Epithelial cell of alveolus of lung (primary cell): ENCODE measurements around the gene ZFR2. TPM values are rescaled to one million over a fixed set of nuclear protein-coding genes. Genes with fewer than 3 reads are reported as not detected.

Experiments
- total RNA-seq: library from RNA; depleted of rRNA; stranded (reverse); fragments of >200 nt; gene quantifications from 2 replicates; pipeline ENCODE4 v1.2.1, GENCODE V29; 2015

Gene ZFR2
- not detected in 2 replicates for total RNA-seq

DNA sequence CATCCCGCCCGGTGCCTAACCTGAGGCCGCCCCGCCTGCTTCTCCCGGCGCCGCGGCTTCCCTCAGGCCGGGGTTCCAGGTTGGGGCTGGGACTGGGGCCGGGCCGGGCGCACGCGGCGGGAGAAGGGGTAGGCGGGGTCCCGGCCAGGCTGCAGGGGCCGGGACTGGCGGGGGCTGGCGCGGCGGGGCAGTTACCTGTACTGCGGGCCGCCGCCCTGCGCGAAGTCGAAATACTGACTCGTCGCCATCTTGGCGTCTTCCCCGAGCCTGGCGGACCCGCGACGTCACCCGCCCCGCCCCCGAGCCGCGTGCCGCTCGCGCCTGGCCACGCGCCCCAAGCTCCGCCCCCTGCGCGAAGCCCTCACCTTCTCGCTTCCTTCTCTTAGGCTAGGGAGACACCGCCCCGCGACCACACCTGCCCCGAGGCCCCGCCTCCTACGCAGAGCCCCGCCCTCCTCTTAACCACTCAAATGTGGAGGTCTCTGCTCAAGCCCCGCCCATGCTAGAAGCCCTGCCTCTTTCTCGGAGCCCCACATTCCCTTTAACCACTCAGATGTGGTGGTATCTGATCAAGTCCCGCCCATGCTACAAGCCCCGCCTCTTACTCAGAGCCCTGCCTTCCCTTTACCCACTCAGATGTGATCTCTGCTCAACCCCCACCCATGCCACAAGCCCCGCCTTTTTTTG lies at the start of gene ZFR2:
TSS of gene ZFR2 (minus strand) at position 269 of the 687 bp plus-strand sequence. CDS start at position 248, 21 bp downstream.

DNA sequence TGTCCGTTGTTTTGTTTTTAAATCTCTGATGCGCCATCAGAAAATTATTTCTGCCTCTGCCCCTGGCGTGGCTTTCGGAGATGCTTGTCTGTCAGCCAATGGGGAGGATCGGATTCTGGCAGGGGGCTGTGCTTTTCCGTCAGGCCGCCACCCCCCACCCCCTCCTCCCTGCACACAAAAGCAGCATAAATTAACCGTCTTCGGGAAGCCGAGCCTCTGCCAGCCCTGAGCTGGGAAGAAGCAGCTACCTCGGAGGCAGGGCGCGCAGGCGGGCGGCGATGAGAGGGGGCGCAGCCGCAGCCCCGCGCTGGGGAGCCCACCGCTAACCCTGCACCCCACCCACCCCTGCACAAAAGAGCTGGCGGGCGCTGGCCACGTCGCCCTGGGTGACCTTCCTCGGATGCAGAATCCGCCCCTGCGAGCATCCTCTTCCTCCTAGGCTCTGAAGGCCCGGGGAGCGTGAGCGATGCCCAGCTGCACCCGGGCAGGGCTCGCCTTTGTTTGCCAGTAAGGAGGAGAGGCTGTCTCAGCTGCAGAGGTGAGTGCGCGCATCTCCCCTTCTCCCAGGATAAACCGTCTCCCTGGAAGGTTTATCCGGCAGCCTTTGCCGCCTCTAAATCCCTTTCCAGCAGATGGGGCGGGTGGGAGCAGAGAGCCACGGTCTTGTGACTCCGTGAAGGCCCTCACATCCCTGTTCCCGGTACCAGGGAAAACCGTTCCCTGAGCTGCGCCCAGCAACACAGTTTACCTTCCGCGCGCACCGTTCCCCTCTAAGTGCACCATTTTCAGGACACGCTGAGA lies 11.8 kb upstream of the ZFR2 start, which contains the start of gene ATCAY:
TSS of gene ATCAY (plus strand) at position 215 of the 801 bp plus-strand sequence. CDS start 5,083 bp downstream, outside the sequence.

GRCh38 chr19:3785938-3786824 lies 82.7 kb downstream of the ZFR2 start, which contains the start of gene MATK:
MATK (minus strand) TSS chr19:3786381; CDS start chr19:3785135, 1,246 bp downstream.

DNA sequence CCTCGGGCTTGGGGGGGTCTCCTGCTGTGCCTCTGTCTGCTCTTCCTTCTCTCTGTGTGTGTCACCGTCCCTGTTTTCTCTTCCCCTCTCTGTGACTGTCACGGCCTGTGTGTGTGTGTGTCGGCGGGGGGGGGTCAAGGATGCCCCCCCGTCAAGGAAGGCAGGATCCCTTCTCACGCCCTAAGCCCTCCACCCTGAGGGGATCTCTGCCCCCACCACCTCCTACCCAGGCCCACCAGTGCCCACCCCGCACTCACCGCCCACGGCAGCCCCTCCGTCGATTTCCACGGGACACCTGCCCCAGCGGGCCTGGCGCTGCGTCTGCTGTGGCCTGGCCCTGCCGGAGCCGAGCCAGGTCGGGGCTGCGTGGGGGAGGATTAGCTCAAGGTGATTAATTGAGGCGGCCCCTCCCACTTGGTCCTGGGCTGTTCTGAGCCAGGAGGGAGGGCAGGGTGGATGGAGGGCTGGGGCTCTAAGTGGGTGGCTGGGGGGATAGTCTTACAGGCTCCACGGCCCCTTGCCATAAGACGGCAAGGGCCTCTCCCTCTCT lies 96.9 kb downstream of the ZFR2 start, which contains the start of gene RAX2:
TSS of gene RAX2 (minus strand) at position 323 of the 550 bp plus-strand sequence. CDS start 486 bp downstream, outside the sequence.

GRCh38 chr19:3762501-3763459 lies 106.1 kb downstream of the ZFR2 start, which contains the start of gene MRPL54:
MRPL54 (plus strand) TSS chr19:3762682; CDS start chr19:3762701, 19 bp downstream.

DNA sequence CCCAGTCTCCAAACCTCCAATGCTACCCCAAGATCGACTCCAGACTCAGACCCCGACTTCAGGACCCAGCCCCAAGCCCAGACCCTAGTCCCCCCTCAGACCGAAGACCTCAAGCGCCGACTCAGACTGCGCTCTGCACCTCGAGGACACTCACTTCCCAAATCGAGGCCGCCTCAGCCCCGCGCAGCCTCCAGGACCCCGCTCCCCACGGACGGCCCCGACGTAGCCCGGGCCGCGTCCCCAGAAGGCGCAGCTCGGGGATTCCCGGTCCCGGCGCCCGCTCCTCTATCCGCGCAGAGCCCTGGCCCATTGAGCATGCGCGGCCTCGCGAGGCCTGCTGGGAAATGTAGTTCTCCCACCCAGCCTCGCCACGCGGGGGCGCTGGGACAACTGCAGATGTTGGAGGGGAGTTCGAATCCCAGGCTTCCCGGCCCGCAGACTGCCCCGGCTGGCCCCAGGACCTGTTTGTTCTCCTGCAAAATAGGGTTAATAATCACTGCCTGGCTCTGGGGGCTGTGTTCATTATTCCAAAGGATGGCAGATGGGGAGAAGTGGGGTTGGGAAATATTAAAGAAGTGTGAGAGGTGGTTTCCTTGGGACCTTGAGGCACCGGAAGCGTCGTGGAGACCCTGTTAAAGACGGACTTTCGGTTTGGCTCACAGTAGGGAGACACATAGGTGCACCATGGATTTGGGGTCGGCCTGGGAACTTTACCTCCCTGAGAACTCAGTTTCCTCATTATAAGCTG lies 107.3 kb downstream of the ZFR2 start, which contains the start of gene APBA3:
TSS of gene APBA3 (minus strand) at position 311 of the 748 bp plus-strand sequence. CDS start 1,428 bp downstream, outside the sequence.

Other genes with a start within 250 kb of the ZFR2 start
- 21.3 and 28.7 TPM in 2 replicates for gene CACTIN, start 242.2 kb downstream of the ZFR2 start, total RNA-seq
- gene PIP5K1C, start 168.6 kb downstream of the ZFR2 start, total RNA-seq: 23.7 and 27.2 TPM in 2 replicates
- 0.26 TPM in 1 of 2 replicates, not detected in the other for gene TJP3, start 160.7 kb downstream of the ZFR2 start, total RNA-seq
- 22.8 and 47.1 TPM in 2 replicates for gene APBA3, start 107.3 kb downstream of the ZFR2 start, total RNA-seq
- 46.6 and 52.6 TPM in 2 replicates for gene MRPL54, start 106.4 kb downstream of the ZFR2 start, total RNA-seq
- not detected in 2 replicates for gene RAX2, start 96.8 kb downstream of the ZFR2 start, total RNA-seq
- 0.40 TPM in 1 of 2 replicates, not detected in the other for gene MATK, start 82.7 kb downstream of the ZFR2 start, total RNA-seq
- 0.13 and 3.4 TPM in 2 replicates for gene ATCAY, start 11.6 kb upstream of the ZFR2 start, total RNA-seq
- not detected in 2 replicates for gene NMRK2, start 64.0 kb upstream of the ZFR2 start, total RNA-seq
- gene DAPK3, start 102.1 kb upstream of the ZFR2 start, total RNA-seq: 81.2 and 83.6 TPM in 2 replicates
- 3,183 and 4,926 TPM in 2 replicates for gene EEF2, start 116.4 kb upstream of the ZFR2 start, total RNA-seq
- gene PIAS4, start 138.7 kb upstream of the ZFR2 start, total RNA-seq: 20.0 and 23.9 TPM in 2 replicates
- 30.4 and 35.6 TPM in 2 replicates for gene ZBTB7A, start 197.9 kb upstream of the ZFR2 start, total RNA-seq